AG04449 (cell line): ENCODE data around the gene P4HB.

Source experiments
- CTCF ChIA-PET: fragments of 350-600 bp; formaldehyde crosslinking; extraction: SDS; loops from one replicate; lab custom pipeline; 2021; ENCODE audit warnings: antibody characterized with exemption; lab: Yijun Ruan, JAX
- POLR2A ChIA-PET: fragments of 400-600, 350-600 bp; formaldehyde crosslinking; extraction: SDS; loops from one replicate; lab custom pipeline; 2020; ENCODE audit warnings: antibody characterized with exemption, inconsistent platforms; lab: Yijun Ruan, JAX
- DNase-seq: peaks from one replicate; pipeline ENCODE4 v3.0.0-alpha.2; 2010; ENCODE audit warnings: low read depth, low spot score
- H3K4me3 ChIP-seq: 2 replicates; pipeline ENCODE4 v1.5.1; 2011; ENCODE audit warnings: low read depth, mild to moderate bottlenecking, control low read depth, low read length
- TF ChIP-seq, protein P1 (sequence below): IDR thresholded peaks from one replicate; pipeline ENCODE4 v1.5.1; 2011; ENCODE audit warnings: mild to moderate bottlenecking, moderate library complexity, low read length, control low read depth, inconsistent platforms; ENCODE audit not compliant: insufficient read depth; ENCODE audit errors: missing control alignments

The P4HB gene

DNA sequence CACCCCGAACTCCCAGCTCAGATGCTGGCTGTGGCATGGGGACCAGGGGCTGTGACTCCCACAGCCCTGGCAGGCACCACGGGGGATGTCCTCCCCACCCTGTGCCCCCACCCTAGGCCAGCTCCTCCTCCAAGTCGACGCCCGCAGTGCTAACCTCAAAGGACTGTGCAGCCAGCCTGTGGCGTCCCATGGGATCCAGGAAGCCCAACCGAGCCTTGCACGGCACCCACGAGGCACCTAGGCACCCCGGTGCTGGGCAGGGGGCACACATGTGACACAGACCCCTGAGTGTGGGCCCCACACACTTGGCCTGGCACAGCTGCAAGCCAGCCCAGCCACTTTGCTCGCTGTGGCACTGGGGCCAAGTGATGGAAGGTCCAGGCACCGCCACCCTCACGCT is 52.5 kb downstream of the P4HB start:
- H3K4me3 ChIP-seq = no peak overlapping the region
- ChIA-PET POLR2A (interaction anchor here (1.5 kb wide), 1 partner anchor 25 kb away, joined by 4 read pairs; the partner anchor contains the start of gene MCRIP1), CTCF (interaction anchor here (0.7 kb wide), 1 partner anchor 77 kb away, joined by 3 read pairs; no protein-coding TSS in a partner anchor)
- no peak for DNase-seq
- TF ChIP-seq, protein P1, sequence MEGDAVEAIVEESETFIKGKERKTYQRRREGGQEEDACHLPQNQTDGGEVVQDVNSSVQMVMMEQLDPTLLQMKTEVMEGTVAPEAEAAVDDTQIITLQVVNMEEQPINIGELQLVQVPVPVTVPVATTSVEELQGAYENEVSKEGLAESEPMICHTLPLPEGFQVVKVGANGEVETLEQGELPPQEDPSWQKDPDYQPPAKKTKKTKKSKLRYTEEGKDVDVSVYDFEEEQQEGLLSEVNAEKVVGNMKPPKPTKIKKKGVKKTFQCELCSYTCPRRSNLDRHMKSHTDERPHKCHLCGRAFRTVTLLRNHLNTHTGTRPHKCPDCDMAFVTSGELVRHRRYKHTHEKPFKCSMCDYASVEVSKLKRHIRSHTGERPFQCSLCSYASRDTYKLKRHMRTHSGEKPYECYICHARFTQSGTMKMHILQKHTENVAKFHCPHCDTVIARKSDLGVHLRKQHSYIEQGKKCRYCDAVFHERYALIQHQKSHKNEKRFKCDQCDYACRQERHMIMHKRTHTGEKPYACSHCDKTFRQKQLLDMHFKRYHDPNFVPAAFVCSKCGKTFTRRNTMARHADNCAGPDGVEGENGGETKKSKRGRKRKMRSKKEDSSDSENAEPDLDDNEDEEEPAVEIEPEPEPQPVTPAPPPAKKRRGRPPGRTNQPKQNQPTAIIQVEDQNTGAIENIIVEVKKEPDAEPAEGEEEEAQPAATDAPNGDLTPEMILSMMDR = no peak

DNA sequence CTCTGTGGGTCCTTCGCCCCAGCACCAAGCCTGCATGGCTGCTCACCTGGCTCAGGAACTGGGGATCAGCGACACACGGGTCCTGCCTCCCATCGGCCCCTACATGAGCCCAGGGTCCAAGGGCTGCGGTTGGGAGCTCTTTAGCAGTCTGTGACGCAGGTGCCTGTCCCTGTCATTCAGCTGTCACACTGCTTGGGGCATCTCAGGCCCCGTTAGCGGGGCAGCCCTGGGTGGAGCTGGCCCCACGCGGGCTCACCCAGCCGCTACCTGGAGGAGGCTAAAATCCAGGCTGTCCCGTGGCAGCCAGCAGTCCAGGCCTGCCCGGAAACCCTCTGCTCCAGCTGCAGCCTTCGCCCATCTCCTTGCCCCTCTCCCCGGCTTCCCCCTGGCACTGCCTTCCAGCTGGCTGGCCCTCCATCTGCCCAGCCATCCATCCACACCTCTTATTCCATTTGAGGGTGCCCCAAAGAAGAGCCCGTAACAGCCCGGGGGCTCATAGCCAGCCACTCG is 53.1 kb downstream of the P4HB start:
- POLR2A ChIA-PET = interaction anchor here (1.5 kb wide), 1 partner anchor 26 kb away, joined by 4 read pairs; the partner anchor contains the start of gene MCRIP1
- TF ChIP-seq, protein P1 = no peak
- no peak overlapping the region for H3K4me3 ChIP-seq
- CTCF ChIA-PET = interaction anchor here (0.7 kb wide), 1 partner anchor 77 kb away, joined by 3 read pairs; no protein-coding TSS in a partner anchor
- DNase-seq = no peak

DNA sequence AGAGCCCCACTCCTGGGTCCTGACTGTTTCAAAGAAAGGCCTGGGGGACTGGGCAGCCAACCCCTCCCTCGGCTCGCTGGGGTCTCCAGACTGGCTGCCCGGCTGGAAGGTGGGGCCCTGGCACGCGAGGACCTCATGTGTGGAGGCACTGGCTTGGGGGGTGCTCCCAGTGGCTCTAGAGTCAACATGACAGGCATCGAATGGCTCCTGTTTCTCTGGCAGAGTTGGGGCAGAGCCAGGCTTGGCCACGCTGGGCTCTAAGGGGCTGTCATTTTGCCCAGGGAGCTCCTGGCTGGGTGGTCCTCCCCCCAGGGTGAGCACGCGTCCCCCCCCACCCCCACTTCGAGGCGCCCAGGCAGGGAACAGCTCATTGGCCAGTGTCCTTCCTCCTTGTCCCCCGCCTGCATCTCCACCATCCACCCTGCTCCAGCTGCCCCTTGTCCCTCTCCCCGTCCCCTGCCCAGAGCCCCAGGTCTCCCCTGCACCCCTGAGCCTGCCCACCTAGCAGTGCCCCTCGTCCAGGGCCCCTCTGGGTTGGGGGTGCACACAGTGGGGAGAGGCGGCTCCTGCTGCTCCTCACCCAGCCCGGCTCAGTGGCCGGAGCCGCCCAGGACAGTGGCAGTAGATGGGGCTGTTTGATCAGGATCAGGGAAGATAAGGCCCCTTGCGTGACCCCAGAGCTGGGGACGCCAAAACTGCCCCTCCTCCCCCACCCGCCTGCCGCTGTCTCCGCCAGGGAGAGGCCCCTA is 53.7 kb downstream of the P4HB start:
- ChIA-PET CTCF (no interaction called here), POLR2A (interaction anchor here (1.5 kb wide), 1 partner anchor 27 kb away, joined by 4 read pairs; the partner anchor contains the start of gene MCRIP1)
- TF ChIP-seq, protein P1 = no peak
- no peak overlapping the region for H3K4me3 ChIP-seq
- no peak for DNase-seq

DNA sequence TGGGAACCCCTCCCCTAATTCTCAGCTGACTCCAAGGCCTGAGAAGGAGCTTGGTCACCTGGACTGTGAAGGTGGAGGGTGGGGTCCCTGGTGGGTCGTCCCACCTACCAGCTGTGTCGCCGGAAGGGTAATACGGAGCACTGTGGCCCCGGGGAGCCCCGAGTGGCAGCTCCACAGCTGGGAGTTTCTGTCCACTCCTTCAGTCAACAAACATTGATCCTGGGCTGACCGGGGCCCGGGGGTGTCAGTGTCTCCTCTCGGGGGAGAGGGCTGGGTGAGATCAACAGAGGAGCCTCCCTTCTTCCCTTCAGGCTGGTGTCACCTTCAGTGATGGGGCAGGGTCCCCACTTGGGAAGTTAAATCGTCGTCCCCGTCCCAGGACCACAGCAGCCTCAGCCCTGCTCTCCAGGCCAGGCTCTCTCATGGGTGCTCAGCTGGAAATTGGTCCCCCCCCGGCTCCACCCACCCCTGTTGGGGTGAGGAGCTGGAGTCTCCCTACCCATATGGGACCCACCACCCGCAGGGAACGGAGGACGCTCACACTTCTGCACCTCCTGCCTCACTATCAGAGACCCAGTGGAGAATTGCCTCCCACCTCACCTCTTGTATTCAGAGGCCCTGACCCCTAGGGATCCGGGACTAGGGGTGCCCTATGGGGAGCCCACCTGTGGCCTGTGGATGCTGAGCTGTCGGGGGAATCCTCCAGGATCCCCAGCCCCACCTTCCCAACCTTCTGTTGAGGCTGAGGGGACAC is 54.5 kb downstream of the P4HB start:
- TF ChIP-seq, protein P1 = no peak
- POLR2A ChIA-PET = no interaction called here
- DNase-seq = no peak
- H3K4me3 ChIP-seq = no peak overlapping the region
- CTCF ChIA-PET = interaction anchor here (1.3 kb wide), 1 partner anchor 72 kb away, joined by 5 read pairs; no protein-coding TSS in a partner anchor

DNA sequence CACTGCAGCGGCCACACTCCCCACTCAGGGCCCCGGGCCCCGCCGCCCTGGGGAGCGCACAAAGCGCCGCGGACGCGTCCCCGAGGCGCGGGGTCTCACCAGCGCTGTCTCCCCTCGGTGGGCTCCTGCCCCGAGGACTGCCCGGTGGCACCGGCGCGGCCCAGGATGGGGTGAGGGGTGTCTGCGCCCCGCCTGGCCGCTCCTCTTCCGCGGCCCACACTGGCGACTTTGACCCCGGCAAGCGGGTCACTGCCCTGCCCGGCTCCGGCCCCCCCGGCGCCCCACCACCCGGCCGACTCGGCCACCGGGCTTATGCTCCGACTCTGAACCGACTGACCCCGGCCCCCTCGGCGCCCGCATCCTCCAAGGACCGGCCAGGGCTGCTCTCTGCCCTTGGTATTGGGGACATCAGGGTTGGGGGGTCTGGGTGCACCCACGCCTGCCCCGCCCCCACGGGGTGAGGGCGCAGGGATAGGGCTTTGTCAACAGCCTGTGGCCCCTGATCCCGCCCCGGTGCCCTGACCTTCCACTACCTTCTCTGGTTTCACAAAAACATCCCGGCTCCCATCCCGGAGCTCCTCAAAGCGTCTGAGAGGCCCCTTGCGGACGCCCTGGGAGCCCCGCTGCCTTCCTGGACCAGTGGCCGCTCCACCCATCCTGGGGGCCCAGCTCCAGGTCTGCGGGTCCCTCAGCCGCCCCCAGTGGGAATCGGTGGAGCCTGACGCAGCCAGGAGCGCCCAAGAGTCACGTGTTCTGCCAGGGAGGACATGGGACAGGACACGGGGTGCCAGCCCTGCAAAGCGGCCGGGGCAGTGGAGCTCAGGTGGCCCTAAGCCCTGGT is 55.6 kb downstream of the P4HB start:
- H3K4me3 ChIP-seq = no peak overlapping the region
- POLR2A ChIA-PET = no interaction called here
- no peak for DNase-seq
- TF ChIP-seq, protein P1 = no peak
- CTCF ChIA-PET = interaction anchor here (1.3 kb wide), 1 partner anchor 71 kb away, joined by 5 read pairs; no protein-coding TSS in a partner anchor
